Keratinocyte (primary cell): ENCODE data around the gene GLG1. TPM values are rescaled to one million over a fixed set of nuclear protein-coding genes. Genes with fewer than 3 reads are reported as not detected.

Experiments used
- DNase-seq: peaks from one replicate; pipeline ENCODE4 v3.0.0-alpha.2; 2011; ENCODE audit warnings: low read depth, missing footprints, low spot score
- FAIRE-seq: peaks from 2 replicates; lab custom pipeline; 2011; peaks lifted over from hg19 to GRCh38; lab: Jason Lieb, UNC
- H2AFZ ChIP-seq: 2 replicates; pipeline ENCODE4 v1.6.0; 2012; ENCODE audit warnings: low read length, control low read depth, inconsistent platforms; ENCODE audit not compliant: control insufficient read depth
- H3K27ac ChIP-seq: 2 replicates; pipeline ENCODE4 v1.5.1; 2011; ENCODE audit warnings: low read length; ENCODE audit not compliant: control insufficient read depth, insufficient read depth
- H3K27me3 ChIP-seq: 3 replicates; pipeline ENCODE4 v1.6.0; 2011; ENCODE audit warnings: low read length; ENCODE audit not compliant: control insufficient read depth, insufficient read depth; ENCODE audit errors: extremely low read depth
- H3K36me3 ChIP-seq, 2 experiments: 2 replicates in 1 of 2; 3 replicates in 1 of 2; pipeline ENCODE4 v1.5.1; 2011; ENCODE audit warnings: low read length in 2 of 2, mild to moderate bottlenecking in 1 of 2; ENCODE audit not compliant: control insufficient read depth in 2 of 2, insufficient read depth in 2 of 2; ENCODE audit errors: extremely low read depth in 1 of 2
- H3K4me1 ChIP-seq: 3 replicates; pipeline ENCODE4 v1.5.1; 2011; ENCODE audit warnings: low read length; ENCODE audit not compliant: control insufficient read depth, insufficient read depth; ENCODE audit errors: extremely low read depth
- H3K4me2 ChIP-seq: 3 replicates; pipeline ENCODE4 v1.6.0; 2011; ENCODE audit warnings: low read depth, low read length; ENCODE audit not compliant: control insufficient read depth, insufficient read depth; ENCODE audit errors: extremely low read depth
- H3K4me3 ChIP-seq, 3 experiments: fragments of 200-600 bp in 1 of 3; sonication (generic) in 1 of 3; 2 replicates in 2 of 3; 3 replicates in 1 of 3; pipeline ENCODE4 v1.5.1; 2011 to 2016; ENCODE audit warnings: low read length in 3 of 3, mild to moderate bottlenecking in 3 of 3, control low read depth in 2 of 3, inconsistent platforms in 1 of 3, low read depth in 1 of 3, mixed read lengths in 1 of 3, mixed run types in 1 of 3, moderate library complexity in 1 of 3; ENCODE audit not compliant: control insufficient read depth in 2 of 3, insufficient read depth in 2 of 3; ENCODE audit errors: extremely low read depth in 1 of 3
- H3K79me2 ChIP-seq: 2 replicates; pipeline ENCODE4 v1.6.0; 2012; ENCODE audit warnings: low read length; ENCODE audit not compliant: control insufficient read depth, insufficient read depth
- H3K9ac ChIP-seq: 3 replicates; pipeline ENCODE4 v1.6.0; 2011; ENCODE audit warnings: low read length; ENCODE audit not compliant: control insufficient read depth, insufficient read depth; ENCODE audit errors: extremely low read depth
- H3K9me1 ChIP-seq: 3 replicates; pipeline ENCODE4 v1.6.0; 2011; ENCODE audit warnings: low read length; ENCODE audit not compliant: control insufficient read depth, insufficient read depth; ENCODE audit errors: extremely low read depth
- H3K9me3 ChIP-seq: 2 replicates; pipeline ENCODE4 v1.5.1; 2012; ENCODE audit warnings: low read depth, low read length; ENCODE audit not compliant: control insufficient read depth
- H4K20me1 ChIP-seq: 3 replicates; pipeline ENCODE4 v1.6.0; 2011; ENCODE audit warnings: low read length; ENCODE audit not compliant: control insufficient read depth, insufficient read depth; ENCODE audit errors: extremely low read depth
- CTCF ChIP-seq, 3 experiments: IDR thresholded peaks in 1 of 3; conservative IDR thresholded peaks in 1 of 3; optimal IDR thresholded peaks in 1 of 3; 2 replicates in 2 of 3; 3 replicates in 1 of 3; pipeline versions ENCODE3 to v1.5.1; 2011; ENCODE audit warnings: low read length in 3 of 3, mild to moderate bottlenecking in 3 of 3, moderate library complexity in 2 of 3, control low read depth in 1 of 3, inconsistent platforms in 1 of 3; ENCODE audit not compliant: insufficient read depth in 2 of 3; ENCODE audit errors: extremely low read depth in 1 of 3
- EZH2 ChIP-seq: IDR thresholded peaks from one replicate; pipeline ENCODE4 v1.6.1; 2012; ENCODE audit warnings: inconsistent platforms, mild to moderate bottlenecking, low read length, moderate library complexity
- dilution Hi-C: fragments of 300-500 bp; cut with MboI; formaldehyde crosslinking; loops from one replicate; pipeline ENCODE4 v1.7.0; 2020; ENCODE audit warnings: low sequenced_read_pairs; ENCODE audit not compliant: extremely low pct_ligation_motif_present
- polyA plus RNA-seq, 5 experiments: library from polyadenylated mRNA; depleted of rRNA in 3 of 5; stranded (reverse) in 3 of 5; stranded (forward) in 1 of 5; unstranded in 1 of 5; fragments of >200 nt; gene quantifications; 1 replicate in 1 of 5; 2 replicates in 3 of 5; 3 replicates in 1 of 5; pipeline versions ENCODE4 v1.2.1 to v1.2.3, GENCODE V29; 2011 to 2012; ENCODE audit warnings: missing spikeins in 2 of 5, low read depth in 1 of 5, low replicate concordance in 1 of 5

The GLG1 gene
- polyA plus RNA-seq, 1 donor (not counting 4 experiments of a cell fraction or from before 2014, with no cell fraction given) = 63.6 TPM

DNA sequence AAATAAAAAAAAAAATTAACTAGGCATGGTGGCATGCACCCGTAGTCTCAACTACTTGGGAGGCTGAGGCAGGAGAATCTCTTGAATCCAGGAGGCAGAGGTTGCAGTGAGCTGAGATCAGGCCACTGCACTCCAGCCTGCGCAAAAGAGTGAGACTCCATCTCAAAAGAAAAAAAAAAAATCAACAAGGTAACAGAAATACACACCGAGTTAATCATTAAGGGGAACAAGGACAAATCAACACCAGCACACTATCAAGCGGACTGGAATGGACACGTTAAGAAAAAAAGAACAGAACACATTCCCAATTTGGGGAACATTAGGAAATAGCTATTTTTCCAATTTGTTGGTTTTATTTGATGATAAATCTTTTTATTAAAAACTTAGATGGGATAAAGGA, 28.4 kb upstream of the GLG1 start:
- Histone ChIP-seq H3K27ac (no peak overlapping the region), H3K4me2 (no peak overlapping the region), H3K4me1 (no peaks in the 10 kb centered on the region), H3K9me1 (no peaks in the 10 kb centered on the region), H3K9ac (no peak overlapping the region), H3K79me2 (peaks cover 2% of the 10 kb centered on the region), H3K4me3 (no peak overlapping the region), H3K9me3 (no peaks in the 10 kb centered on the region), H2AFZ (no peak overlapping the region), H3K36me3 (peaks cover 15 to 37% of the 10 kb centered on the region in 2 experiments), H3K27me3 (no peaks in the 10 kb centered on the region), H4K20me1 (no peaks in the 10 kb centered on the region)
- DNase-seq = no peak
- dilution Hi-C loops = no loop called here
- TF ChIP-seq CTCF (optimal IDR thresholded peaks at IDR 0.05 in 1 of 3, IDR thresholded peaks at IDR 0.05 in 1 of 3, conservative IDR thresholded peaks at IDR 0.05 in 1 of 3; ENCODE audit: extremely low read depth in 1 of 3, insufficient read depth in 2 of 3, low read length in 3 of 3) (no peak), EZH2 (no peak)
- no peak for FAIRE-seq

DNA sequence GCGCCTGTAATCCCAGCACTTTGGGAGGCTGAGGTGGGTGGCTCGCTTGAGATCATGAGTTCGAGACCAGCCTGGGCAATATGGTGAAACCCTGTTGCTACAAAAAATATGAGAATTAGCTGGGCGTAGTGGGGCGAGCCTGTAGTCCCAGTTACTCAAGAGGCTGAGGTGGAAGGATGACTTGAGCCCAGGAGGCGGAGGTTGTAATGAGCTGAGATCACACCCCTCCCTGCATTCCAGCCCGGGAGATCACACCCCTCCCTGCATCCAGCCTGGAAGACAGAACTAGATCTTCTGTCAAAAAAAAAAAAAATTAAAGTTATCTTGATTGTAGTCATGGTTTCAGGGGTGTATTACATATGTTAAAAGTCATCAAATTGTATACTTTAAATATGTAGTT, 26.8 kb upstream of the GLG1 start:
- Histone ChIP-seq H2AFZ (no peak overlapping the region), H3K79me2 (peaks cover 2% of the 10 kb centered on the region), H3K36me3 (peaks cover 18 to 35% of the 10 kb centered on the region in 2 experiments), H3K9ac (no peak overlapping the region), H3K4me2 (no peak overlapping the region), H3K4me1 (no peaks in the 10 kb centered on the region), H3K9me1 (no peaks in the 10 kb centered on the region), H3K27me3 (no peaks in the 10 kb centered on the region), H3K4me3 (no peak overlapping the region), H4K20me1 (no peaks in the 10 kb centered on the region), H3K27ac (no peak overlapping the region), H3K9me3 (no peaks in the 10 kb centered on the region)
- DNase-seq (no peak), FAIRE-seq (no peak)
- dilution Hi-C loops = no loop called here
- no peak for TF ChIP-seq CTCF (optimal IDR thresholded peaks at IDR 0.05 in 1 of 3, IDR thresholded peaks at IDR 0.05 in 1 of 3, conservative IDR thresholded peaks at IDR 0.05 in 1 of 3; ENCODE audit: extremely low read depth in 1 of 3, insufficient read depth in 2 of 3, low read length in 3 of 3)
- no peak for TF ChIP-seq EZH2
